H9 (cell line): ENCODE measurements around the gene IFNA13. TPM values are rescaled to one million over a fixed set of nuclear protein-coding genes. Genes with fewer than 3 reads are reported as not detected.

ENCODE experiments used
- DNase-seq: peaks from one replicate; pipeline ENCODE4 v3.0.0-alpha.2; 2017
- H2AFZ ChIP-seq: one replicate; pipeline ENCODE4 v1.6.1; 2013; ENCODE audit warnings: mild to moderate bottlenecking, low read length, control low read depth, moderate library complexity
- H2AK5ac ChIP-seq: 2 replicates; pipeline ENCODE4 v1.6.1; 2013; ENCODE audit warnings: low read length, control low read depth, mixed read lengths; ENCODE audit not compliant: insufficient read length
- H2BK120ac ChIP-seq: one replicate; pipeline ENCODE4 v1.6.1; 2013; ENCODE audit warnings: low read depth, mild to moderate bottlenecking, low read length, control low read depth, inconsistent platforms; ENCODE audit not compliant: poor library complexity, severe bottlenecking
- H2BK12ac ChIP-seq: 2 replicates; pipeline ENCODE4 v1.6.1; 2013; ENCODE audit warnings: low read length, control low read depth, mixed read lengths, low read depth; ENCODE audit not compliant: insufficient read length
- H2BK15ac ChIP-seq: 2 replicates; pipeline ENCODE4 v1.6.1; 2013; ENCODE audit warnings: low read depth, low read length, control low read depth
- H2BK20ac ChIP-seq: one replicate; pipeline ENCODE4 v1.6.1; 2013; ENCODE audit warnings: low read depth, mild to moderate bottlenecking, low read length, control low read depth, inconsistent platforms; ENCODE audit not compliant: poor library complexity, severe bottlenecking
- H2BK5ac ChIP-seq: 2 replicates; pipeline ENCODE4 v1.6.1; 2013; ENCODE audit warnings: low read length, control low read depth, mixed read lengths; ENCODE audit not compliant: insufficient read length
- H3K14ac ChIP-seq: 2 replicates; pipeline ENCODE4 v1.6.1; 2013; ENCODE audit warnings: low read length, control low read depth; ENCODE audit not compliant: insufficient read depth
- H3K18ac ChIP-seq: 2 replicates; pipeline ENCODE4 v1.6.1; 2013; ENCODE audit warnings: low read depth, mild to moderate bottlenecking, mixed read lengths, low read length, control low read depth; ENCODE audit not compliant: insufficient read length
- H3K23ac ChIP-seq: 2 replicates; pipeline ENCODE4 v1.6.1; 2013; ENCODE audit warnings: low read length, control low read depth, mixed read lengths, low read depth; ENCODE audit not compliant: insufficient read length
- H3K23me2 ChIP-seq: 2 replicates; pipeline ENCODE4 v1.6.1; 2013; ENCODE audit warnings: low read depth, mild to moderate bottlenecking, mixed read lengths, low read length, control low read depth; ENCODE audit not compliant: insufficient read length, poor library complexity, severe bottlenecking
- H3K27ac ChIP-seq: 2 replicates; pipeline ENCODE4 v1.5.1; 2013; ENCODE audit warnings: low read length, control low read depth, mixed read lengths, low read depth; ENCODE audit not compliant: insufficient read length
- H3K27me3 ChIP-seq: 2 replicates; pipeline ENCODE4 v1.6.1; 2013; ENCODE audit warnings: low read length, control low read depth, inconsistent platforms; ENCODE audit not compliant: insufficient read depth
- H3K4ac ChIP-seq: 2 replicates; pipeline ENCODE4 v1.6.1; 2013; ENCODE audit warnings: low read depth, mild to moderate bottlenecking, control low read depth, inconsistent platforms, low read length, moderate library complexity
- H3K4me1 ChIP-seq: 2 replicates; pipeline ENCODE4 v1.6.1; 2013; ENCODE audit warnings: low read length, control low read depth, inconsistent platforms; ENCODE audit not compliant: insufficient read depth
- H3K4me2 ChIP-seq: 2 replicates; pipeline ENCODE4 v1.6.1; 2013; ENCODE audit warnings: low read length, control low read depth, mixed read lengths; ENCODE audit not compliant: insufficient read length, insufficient read depth
- H3K56ac ChIP-seq: 2 replicates; pipeline ENCODE4 v1.6.1; 2013; ENCODE audit warnings: low read depth, mild to moderate bottlenecking, mixed read lengths, low read length, control low read depth; ENCODE audit not compliant: insufficient read length
- H3K79me1 ChIP-seq: 2 replicates; pipeline ENCODE4 v1.6.1; 2013; ENCODE audit warnings: low read depth, mild to moderate bottlenecking, moderate library complexity, low read length, control low read depth, inconsistent platforms; ENCODE audit not compliant: insufficient read depth, poor library complexity, severe bottlenecking
- H3K79me2 ChIP-seq: 2 replicates; pipeline ENCODE4 v1.6.1; 2013; ENCODE audit warnings: low read length, control low read depth, inconsistent platforms; ENCODE audit not compliant: insufficient read depth
- H3K9ac ChIP-seq: 2 replicates; pipeline ENCODE4 v1.6.1; 2013; ENCODE audit warnings: low read length, control low read depth, mixed read lengths; ENCODE audit not compliant: insufficient read length; ENCODE audit errors: extremely low read depth
- H3K9me3 ChIP-seq: one replicate; pipeline ENCODE4 v1.6.1; 2013; ENCODE audit warnings: low read depth, low read length, inconsistent platforms; ENCODE audit not compliant: control insufficient read depth
- H3T11ph ChIP-seq: one replicate; pipeline ENCODE4 v1.6.1; 2013; ENCODE audit warnings: mild to moderate bottlenecking, low read length, control low read depth, inconsistent platforms
- H4K20me1 ChIP-seq: one replicate; pipeline ENCODE4 v1.6.1; 2013; ENCODE audit not compliant: control insufficient read depth, insufficient read length, insufficient read depth
- H4K5ac ChIP-seq: 2 replicates; pipeline ENCODE4 v1.6.1; 2013; ENCODE audit warnings: low read depth, mild to moderate bottlenecking, mixed read lengths, low read length, control low read depth; ENCODE audit not compliant: insufficient read length
- H4K8ac ChIP-seq: replicated peaks from 2 replicates; pipeline ENCODE4 v1.6.1; 2013; ENCODE audit warnings: low read length, control low read depth, mixed read lengths, low read depth; ENCODE audit not compliant: insufficient read length
- H4K91ac ChIP-seq: 2 replicates; pipeline ENCODE4 v1.6.1; 2013; ENCODE audit warnings: low read depth, mild to moderate bottlenecking, moderate library complexity, mixed read lengths, low read length, control low read depth; ENCODE audit not compliant: insufficient read length
- H3K27ac Mint-ChIP-seq, 3 experiments: 2 replicates in 2 of 3; 3 replicates in 1 of 3; pipeline ENCODE4 v1.8.0; 2020 to 2021; ENCODE audit warnings: mixed read lengths in 3 of 3, mild to moderate bottlenecking in 1 of 3, moderate library complexity in 1 of 3
- H3K27me3 Mint-ChIP-seq: 2 replicates; pipeline ENCODE4 v1.8.0; 2021; ENCODE audit warnings: low read depth, mild to moderate bottlenecking, moderate library complexity, mixed read lengths
- H3K36me3 Mint-ChIP-seq, 3 experiments: 2 replicates in 2 of 3; 3 replicates in 1 of 3; pipeline ENCODE4 v1.8.0; 2020 to 2021; ENCODE audit warnings: low read depth in 3 of 3, mixed read lengths in 3 of 3; ENCODE audit not compliant: insufficient read depth in 1 of 3
- H3K4me1 Mint-ChIP-seq, 2 experiments: 2 replicates each; pipeline ENCODE4 v1.8.0; 2020; ENCODE audit warnings: mixed read lengths in 2 of 2
- H3K4me3 Mint-ChIP-seq, 2 experiments: 2 replicates in 1 of 2; 3 replicates in 1 of 2; pipeline ENCODE4 v1.8.0; 2020 to 2021; ENCODE audit warnings: mild to moderate bottlenecking in 2 of 2, mixed read lengths in 2 of 2, moderate library complexity in 1 of 2
- H3K9me3 Mint-ChIP-seq, 2 experiments: 2 replicates in 1 of 2; 3 replicates in 1 of 2; pipeline ENCODE4 v1.8.0; 2020; ENCODE audit warnings: mild to moderate bottlenecking in 2 of 2, mixed read lengths in 2 of 2, moderate library complexity in 1 of 2
- WGBS: extraction: QIAGEN DNeasy Blood & Tissue Kit; methylation state at CpG from one replicate; pipeline ENCODE4 v1.1.7; 2013; ENCODE audit warnings: missing lambda C conversion rate, low lambda C conversion rate, mixed read lengths; ENCODE audit not compliant: insufficient read length; ENCODE audit errors: extremely low coverage; 5-methylcytosine and 5-hydroxymethylcytosine counted together
- total RNA-seq: library from RNA; stranded (reverse); gene quantifications from 2 replicates; pipeline ENCODE4 v1.2.1, GENCODE V29; 2021
- TF ChIP-seq, protein P1 (sequence below): fragments of 200-600 bp; sonication (generic); conservative IDR thresholded peaks from 3 replicates; pipeline ENCODE4 v1.8.0; 2021; ENCODE audit warnings: antibody characterized with exemption, mild to moderate bottlenecking

IFNA13 gene
- total RNA-seq, 1 experiment from 2014 or later, result not detected

DNA sequence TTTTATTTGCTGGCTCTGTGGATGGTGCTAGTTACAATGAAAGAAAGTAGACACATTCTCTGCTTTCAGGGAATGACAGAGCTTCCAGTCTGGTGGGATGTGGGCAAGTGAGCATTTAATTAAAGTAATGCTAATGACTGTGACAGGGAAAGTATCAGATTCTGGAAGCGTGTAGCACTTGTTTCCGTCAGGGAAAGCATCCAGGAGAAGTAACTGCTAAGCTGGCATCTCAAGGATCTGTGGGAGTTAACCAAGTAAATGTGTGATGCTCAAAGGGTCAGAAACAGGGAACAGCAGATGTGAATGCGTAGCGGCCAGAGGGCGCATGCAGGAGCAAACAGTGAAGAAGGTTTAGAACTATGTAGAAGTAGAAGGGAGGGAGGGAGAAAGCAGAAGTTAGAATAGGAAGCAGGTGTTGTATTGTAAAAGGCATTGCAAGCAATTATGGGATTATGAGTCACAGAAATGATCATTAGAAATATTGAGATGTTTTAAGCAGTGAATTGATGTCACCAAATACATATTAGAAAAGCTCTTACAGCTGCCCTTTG, 44.9 kb downstream of the IFNA13 start:
- no peak overlapping the region for H2BK5ac ChIP-seq
- H3T11ph ChIP-seq, result no peak overlapping the region
- H3K79me2 ChIP-seq, result no peaks in the 10 kb centered on the region
- H2BK120ac ChIP-seq, result no peak overlapping the region
- no peak overlapping the region for H3K9ac ChIP-seq
- H2AFZ ChIP-seq, result no peak overlapping the region
- no peak overlapping the region for H4K91ac ChIP-seq
- H3K23me2 ChIP-seq, result no peaks in the 10 kb centered on the region
- no peaks in the 10 kb centered on the region for H3K79me1 ChIP-seq
- no CpG with 5 or more reads among the region's 5 CpGs for WGBS
- Mint-ChIP-seq H3K4me1 (peaks cover 3 to 4% of the 10 kb centered on the region in 2 experiments), H3K27me3 (no peaks in the 10 kb centered on the region), H3K4me3 (no peak overlapping the region), H3K36me3 (peaks cover 0 to 3% (median 0%) of the 10 kb centered on the region in 3 experiments; a peak in 1 of 7 replicates), H3K9me3 (no peaks in the 10 kb centered on the region), H3K27ac (no peak overlapping the region)
- H4K5ac ChIP-seq, result no peak overlapping the region
- TF ChIP-seq, protein P1, sequence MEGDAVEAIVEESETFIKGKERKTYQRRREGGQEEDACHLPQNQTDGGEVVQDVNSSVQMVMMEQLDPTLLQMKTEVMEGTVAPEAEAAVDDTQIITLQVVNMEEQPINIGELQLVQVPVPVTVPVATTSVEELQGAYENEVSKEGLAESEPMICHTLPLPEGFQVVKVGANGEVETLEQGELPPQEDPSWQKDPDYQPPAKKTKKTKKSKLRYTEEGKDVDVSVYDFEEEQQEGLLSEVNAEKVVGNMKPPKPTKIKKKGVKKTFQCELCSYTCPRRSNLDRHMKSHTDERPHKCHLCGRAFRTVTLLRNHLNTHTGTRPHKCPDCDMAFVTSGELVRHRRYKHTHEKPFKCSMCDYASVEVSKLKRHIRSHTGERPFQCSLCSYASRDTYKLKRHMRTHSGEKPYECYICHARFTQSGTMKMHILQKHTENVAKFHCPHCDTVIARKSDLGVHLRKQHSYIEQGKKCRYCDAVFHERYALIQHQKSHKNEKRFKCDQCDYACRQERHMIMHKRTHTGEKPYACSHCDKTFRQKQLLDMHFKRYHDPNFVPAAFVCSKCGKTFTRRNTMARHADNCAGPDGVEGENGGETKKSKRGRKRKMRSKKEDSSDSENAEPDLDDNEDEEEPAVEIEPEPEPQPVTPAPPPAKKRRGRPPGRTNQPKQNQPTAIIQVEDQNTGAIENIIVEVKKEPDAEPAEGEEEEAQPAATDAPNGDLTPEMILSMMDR, result no peak
- no peak overlapping the region for H2BK15ac ChIP-seq
- no peaks in the 10 kb centered on the region for H3K4me1 ChIP-seq
- no peak overlapping the region for H3K14ac ChIP-seq
- H3K4me2 ChIP-seq, result no peak overlapping the region
- H3K4ac ChIP-seq, result no peak overlapping the region
- no peaks in the 10 kb centered on the region for H3K27me3 ChIP-seq
- H4K20me1 ChIP-seq, result no peaks in the 10 kb centered on the region
- no peak overlapping the region for H3K56ac ChIP-seq
- no peak overlapping the region for H2AK5ac ChIP-seq
- no peak overlapping the region for H2BK20ac ChIP-seq
- no peaks in the 10 kb centered on the region for H3K9me3 ChIP-seq
- no peak overlapping the region for H4K8ac ChIP-seq
- H3K27ac ChIP-seq, result no peak overlapping the region
- DNase-seq, result no peak
- H3K23ac ChIP-seq, result no peak overlapping the region
- no peak overlapping the region for H3K18ac ChIP-seq
- no peak overlapping the region for H2BK12ac ChIP-seq
